Hematopoietic multipotent progenitor cell treated with erythropoietin and hydrocortisone succinate and interleukin-3 and kit ligand, for 6 days (in vitro differentiated cells): Measurements from ENCODE around the gene ADAMTS3.

Source experiments
- DNase-seq: peaks from one replicate; pipeline ENCODE4 v3.0.0-alpha.2; 2015

The ADAMTS3 gene

DNA sequence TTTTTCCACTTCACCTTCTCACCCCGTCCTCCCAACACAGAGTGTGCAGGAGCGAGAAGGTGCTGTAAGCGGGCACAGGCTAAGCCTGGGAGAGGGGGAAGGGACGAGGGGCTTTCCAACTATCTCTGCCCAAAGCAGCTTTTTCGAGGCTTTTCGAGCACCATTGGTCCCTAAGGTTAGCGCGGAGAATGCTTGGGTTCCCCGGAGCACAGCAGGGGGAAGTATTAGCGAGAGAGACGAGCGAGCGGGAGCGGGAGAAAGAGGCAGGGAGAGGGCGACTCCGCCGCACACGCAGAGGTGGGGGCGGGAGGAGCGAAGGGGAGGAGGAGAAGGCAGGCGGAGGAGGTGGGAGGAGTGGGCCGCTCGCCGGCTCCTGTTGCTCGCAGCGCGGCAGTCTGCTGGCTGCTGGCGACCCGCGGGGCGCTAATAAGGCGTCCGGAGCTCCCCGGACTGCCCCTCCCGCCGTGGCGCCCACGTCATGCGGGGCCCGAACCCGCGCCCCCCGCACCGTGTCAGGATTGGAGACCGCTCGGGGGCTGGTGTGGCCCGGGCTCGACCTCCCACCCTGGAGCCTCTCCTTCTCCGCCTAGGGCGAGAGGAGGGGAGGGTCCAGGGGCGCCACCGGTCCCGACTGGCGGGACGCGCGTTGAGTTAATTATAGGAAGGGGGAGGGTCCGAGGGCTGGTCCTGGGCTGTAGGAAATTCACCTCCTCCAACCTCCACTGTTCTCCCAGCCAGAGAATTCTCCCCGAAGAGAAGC lies at the start of gene ADAMTS3:
Gene ADAMTS3 (minus strand): TSS at position 263 of the 760 bp plus-strand sequence. CDS start 459 bp downstream, outside the sequence.
- peak; percentile 88 for DNase-seq

DNA sequence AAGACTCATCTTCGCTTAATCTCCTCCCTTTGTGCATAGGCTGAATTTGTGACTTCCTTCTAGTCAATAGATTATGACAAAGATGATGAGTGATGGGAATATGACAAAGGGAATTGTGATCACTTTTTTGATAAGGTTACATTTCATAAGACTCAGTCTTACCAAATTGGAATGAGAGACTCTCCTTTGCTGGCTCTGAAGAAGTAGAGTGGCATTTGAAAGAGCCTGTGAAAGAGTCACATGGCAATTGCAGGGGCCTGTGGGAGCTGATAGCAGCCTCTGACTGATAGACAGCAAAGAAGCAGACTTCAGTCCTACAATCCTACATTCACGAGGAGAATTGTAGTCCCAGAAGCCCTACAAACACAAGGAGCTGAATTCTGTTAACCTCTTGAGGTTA lies 44.9 kb upstream of the ADAMTS3 start:
- DNase-seq: no peak

DNA sequence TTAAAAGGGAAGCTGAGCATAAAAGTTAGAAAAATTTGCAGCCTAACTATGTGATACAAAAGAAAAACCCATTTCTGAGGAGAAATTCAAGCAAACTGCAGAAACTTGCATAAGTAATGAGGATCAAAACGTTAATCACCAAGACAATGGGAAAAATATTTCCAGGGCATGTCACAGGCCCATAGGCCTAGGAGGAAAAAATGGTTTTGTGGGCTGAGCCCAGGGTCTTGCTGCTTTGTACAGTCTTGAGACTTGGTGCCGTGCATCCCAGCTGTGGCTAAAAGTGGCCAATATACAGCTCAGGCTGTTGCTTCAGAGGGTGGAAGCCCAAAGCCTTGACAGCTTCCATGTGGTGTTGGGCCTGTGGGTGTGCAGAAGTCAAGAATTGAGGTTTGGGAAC lies 37.7 kb upstream of the ADAMTS3 start:
- no peak for DNase-seq

DNA sequence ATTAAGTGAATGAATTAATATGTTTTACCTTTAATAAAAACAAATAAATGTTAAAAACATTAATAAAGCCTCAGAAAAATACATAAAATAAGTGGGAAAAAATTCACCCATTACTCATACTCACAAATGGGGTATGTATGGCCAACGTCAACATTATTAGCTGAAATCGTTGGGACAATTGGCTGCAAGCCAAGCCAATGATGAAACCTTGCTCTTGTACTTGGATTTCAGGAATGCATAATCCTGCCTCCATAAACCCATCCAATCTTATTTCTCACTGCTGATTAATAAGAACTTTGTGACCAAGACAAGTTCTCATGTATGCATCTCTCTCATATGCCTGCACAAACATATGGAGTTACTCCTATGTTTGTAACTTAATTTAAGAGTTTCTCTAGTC lies 35.3 kb upstream of the ADAMTS3 start:
- DNase-seq: no peak

DNA sequence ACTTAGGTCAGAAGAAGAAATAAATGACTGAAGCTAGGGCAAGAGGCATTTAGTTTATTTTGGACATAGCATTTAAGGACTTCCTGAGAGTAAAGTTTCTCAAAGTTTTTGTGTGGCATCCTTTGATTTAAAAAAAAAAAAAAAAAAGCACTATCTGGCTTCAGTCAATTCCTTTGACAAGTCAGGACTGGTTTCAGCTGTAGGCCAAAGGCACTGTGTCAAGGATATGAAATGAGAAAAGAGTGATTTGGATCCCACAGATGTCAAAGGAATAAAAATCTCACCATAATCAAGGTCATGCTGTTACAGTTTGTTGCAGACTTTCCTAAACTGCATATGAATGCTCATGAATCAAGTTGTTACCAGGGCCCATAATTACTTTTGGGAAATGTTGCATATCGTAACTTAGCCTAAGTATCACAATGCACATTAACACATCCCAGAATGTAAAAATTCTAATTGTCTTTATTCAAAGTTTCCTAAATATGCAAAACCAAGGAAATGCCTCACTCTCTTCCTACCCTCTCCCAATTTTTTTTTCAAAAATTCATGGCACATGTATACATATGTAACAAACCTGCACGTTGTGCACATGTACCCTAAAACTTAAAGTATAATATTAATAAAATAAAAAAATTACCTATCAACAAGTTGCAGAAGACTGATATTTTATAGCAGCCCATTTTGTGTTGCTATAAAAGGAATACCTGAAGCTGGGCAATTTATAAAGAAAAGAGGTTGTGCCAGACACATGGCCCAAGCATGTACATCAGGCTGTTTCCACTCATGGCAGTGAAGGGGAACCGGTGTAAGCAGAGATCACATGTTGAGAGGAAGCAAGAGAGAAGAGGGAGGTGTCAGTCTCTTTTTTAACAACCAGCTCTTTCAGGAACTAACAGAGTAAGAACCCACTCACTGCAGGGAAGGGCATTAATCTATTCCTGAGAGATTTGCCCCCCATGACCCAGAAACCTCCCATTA lies 33.7 kb upstream of the ADAMTS3 start:
- DNase-seq: no peak

DNA sequence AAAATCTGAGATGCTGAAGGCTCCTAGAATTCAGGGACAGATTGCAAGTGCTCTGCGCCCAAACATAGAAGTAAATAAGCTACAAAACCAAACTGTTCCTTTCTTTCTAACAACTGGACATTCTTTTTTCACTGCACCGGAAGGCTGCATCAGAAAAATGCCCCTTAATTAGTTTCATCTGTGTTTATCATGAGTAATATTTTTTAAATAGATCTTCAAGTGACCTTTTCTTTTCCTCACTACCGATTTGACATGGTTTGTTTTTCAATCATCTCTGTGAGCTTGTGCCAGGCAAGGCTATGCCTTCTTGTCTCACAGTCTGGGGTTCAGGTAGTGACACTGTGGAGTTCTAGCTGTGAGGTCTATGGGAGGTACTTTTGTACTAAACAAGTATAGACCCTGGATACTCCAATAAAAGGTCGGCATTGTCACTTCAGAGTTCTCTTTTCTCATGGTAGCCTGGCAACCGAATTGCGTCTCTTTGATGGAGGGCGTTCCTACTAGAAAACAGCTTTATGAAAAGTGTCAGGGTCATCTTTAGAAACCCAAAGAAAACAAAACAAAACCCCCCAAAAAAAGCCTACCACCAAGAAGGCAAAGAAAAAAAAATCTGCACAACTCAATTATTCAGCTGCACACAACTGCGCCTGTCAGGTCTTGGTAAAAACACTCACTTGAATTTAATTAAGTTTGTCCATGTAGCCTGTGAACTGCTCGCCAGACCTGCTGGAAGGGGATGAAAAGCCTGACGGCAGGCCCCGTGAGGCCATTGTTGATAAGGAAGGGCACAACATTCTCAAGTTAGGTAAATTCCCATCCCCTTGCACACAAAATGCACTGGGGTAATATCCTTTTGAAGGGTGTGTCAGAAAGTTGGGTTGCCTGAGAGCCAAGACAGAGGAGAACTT lies 22.8 kb upstream of the ADAMTS3 start:
- no peak for DNase-seq

DNA sequence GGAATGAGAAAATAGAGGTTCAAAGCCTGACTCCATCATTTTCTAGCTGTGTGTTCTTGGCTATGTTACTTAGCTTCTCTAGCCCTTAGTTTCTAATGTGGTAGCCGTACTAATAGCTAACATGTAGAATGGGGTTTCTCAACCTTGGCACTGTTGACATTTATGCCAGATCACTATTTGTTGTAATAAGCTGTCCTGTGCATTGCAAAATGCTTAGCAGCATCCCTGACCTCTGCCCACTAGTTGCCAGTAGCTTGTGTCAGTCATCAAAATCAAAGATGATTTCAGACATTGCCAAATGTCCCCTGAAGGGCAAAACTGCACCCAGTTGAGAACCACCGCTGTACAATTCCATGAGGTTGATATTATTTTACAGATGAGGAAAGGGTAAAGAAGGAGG lies 18.3 kb upstream of the ADAMTS3 start:
- DNase-seq: no peak

DNA sequence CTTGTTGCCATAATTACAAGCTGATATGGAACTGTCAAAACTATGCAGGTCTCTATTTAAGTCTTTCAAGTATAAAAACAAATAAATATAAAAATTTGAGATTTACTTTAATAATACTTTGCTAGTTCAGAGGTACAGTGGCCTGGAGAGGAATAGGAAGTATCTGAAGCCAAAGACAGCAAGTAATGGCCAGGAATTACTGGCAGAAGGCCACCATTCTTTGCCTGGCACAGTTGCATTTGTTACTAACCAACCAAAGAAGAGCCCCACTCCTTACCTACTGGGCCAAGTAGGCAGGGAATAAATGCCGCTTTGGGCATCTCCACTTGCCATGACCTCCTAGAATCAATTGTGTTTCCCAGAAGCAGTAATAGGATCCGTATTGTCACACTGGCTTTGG lies 13.8 kb upstream of the ADAMTS3 start:
- no peak for DNase-seq

DNA sequence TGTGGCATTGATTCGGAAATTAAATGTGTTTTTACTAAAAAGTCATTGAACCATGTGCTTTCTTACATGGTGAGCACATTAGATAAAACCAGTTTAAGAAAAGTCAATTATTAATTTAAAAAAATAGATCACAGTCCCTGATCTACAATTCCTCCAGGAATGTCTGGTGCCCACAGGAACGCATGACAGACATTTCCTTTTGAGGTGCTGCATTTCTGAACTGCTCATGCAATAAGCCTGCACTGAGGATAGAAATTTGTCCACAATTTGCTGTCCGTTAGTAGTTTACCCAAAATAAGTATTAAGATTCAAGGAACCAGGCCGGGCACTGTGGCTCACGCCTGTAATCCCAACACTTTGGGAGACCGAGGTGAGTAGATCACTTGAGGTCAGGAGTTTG lies 8.2 kb upstream of the ADAMTS3 start:
- DNase-seq: no peak

DNA sequence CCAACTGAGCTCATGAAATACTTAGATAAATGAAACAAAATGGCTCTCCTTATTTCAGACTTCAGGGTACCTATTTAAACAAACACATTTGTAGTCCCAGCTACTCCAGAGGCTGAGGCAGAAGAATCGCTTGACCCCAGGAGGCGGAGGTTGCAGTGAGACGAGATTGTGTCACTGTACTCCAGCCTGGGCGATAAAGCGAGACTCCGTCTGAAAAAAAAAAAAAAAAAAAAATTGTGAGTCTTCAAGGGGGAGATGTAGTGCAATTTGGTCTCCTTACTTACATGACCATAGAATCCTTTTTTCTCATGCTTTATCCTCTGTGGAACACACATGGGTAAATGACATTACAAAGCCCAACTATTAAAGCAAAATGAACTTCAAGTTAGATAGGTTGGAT lies 2.3 kb upstream of the ADAMTS3 start:
- DNase-seq: no peak

DNA sequence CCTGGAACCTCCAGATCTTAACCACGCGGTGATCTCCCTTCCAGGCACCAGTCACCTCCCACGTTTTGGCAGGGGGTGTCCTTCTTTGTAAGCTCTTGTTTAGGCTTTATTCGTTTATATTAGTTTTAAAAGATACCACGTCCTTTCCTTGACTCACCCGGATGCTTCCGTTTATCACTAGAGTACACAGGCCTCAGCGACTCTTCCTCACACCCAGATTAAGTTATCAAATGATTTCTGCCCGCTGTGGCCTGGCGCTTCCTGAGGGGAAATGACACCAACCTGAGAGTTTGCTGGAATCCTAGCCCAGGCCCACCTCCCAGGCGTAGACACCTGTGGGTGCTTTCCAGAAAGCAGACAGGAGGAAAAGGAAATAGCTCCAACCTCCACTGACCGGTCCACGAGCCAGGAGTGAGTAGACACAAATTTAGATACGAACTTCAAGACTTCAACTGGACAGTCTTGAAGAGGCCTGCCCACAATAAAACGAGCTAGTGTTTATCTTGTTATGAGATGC lies 756 bp upstream of the ADAMTS3 start:
- DNase-seq: peak; percentile 89

DNA sequence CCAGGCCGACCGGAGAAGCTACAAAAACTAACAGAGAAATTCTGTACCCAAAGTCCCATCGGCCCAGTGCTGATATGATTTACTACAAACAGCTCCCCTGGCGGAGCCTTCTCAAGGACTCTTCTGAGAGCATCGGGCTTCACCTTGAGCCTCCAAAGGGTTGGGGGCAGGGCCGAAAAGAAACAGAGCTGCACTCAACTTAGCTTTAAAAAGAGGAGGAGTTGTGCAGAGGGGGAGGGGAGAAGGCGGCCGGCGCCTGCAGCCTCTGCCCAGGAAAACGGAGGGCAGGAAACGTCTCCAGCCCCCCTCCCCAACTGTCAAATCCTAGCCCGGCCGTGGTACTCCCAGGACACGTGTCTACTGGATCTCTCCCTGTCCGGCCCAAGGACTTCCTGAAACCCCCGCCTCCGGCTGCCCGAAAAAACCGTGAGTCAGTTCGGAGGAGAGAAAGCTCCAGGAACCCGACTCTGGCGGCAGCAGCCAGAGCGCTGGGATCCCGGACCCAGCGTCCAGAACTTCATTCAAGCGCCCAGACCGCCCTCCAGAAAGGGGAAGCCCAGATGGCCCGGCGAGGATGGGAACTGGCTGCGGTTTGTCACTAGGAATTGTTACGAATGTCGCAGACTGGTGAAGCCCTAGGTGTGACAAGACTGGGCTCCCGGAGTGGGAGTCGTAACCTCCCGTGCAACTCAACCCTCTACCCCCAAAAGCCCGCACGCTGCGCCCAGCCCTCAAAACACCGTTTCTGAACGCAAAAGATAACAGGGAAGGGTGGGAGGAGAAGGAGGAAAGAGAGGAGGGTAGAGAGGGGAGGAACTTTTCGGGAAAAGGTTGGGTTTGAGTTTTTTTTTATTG lies 973 bp downstream of the ADAMTS3 start:
- peak; percentile 97 for DNase-seq

DNA sequence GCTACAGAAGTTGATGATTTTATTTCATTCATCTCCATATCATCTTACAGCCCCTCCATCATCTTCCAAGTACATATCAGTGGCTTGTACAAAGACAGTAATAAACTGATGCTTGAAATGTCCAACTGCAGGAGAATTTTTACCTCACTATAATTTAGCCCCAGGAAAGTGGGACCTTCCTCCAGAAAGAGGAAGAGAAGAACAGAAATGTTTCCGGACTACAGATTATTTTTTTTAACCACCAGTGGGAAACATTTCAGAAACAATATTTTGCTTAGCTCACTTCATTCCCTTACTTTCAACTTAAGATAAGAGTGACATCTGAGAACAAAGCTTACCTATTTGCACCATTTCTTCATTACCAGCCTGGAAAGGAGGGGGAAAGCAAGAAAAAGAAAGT lies 2.0 kb downstream of the ADAMTS3 start:
- peak; percentile 15 for DNase-seq

DNA sequence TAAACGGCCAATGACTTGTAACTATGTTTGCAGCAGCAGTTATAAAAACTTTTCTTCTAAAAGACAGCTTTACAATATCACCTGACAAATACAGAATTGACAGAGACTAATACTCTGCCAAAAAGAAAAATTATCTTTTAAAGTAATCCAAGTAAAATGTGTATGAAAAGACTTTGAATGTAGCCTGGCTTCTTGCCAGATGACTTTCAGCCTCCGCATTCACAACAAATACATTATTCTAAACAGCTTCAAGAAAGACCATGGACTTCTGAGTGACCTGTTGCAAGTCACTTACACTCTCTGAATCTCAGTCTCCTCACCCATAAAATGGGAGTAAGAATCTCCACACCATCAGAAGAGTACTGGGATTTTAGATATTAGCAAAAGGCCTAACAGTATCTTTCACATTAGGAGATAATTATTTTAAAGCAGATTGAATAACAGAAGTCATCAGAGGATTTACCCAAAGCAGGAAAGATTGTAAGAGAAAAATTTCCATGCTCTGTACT lies 2.5 kb downstream of the ADAMTS3 start:
- DNase-seq: no peak

DNA sequence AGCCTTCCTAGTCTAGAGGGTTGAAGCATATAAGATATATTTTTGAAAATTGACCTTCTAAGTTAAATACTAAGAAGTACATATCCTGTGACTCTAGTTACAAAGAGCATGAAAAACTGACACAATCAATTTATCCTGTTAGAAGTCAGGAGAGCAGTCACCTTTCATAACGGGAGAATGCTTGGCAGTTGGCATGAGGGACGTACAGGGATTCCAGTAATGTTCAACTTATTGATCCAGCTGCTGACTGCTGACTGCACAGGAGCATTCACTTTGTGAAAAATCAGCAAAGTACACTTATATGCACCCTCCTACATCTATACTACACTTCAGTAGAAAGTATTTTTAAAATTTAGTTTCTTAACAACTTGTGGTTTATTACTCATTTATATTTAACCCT lies 4.2 kb downstream of the ADAMTS3 start:
- DNase-seq: no peak

DNA sequence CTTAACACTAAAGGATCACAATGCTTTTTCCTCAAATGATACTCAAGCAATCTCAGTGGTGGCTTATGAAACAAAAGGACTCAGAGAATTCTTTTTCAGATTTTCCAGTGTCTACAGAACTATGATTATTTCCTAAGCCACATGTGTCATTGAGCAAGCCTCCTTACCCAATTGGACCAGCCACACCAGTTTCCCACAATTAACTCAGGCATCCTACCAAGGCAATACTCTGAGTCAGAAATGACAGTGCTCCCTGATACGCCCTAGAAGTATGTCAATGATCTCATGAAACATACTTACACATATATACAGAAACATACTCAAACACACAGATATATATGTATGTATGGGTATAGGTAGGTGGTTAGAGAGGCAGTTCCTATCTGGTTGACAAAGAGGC lies 4.8 kb downstream of the ADAMTS3 start:
- no peak for DNase-seq

DNA sequence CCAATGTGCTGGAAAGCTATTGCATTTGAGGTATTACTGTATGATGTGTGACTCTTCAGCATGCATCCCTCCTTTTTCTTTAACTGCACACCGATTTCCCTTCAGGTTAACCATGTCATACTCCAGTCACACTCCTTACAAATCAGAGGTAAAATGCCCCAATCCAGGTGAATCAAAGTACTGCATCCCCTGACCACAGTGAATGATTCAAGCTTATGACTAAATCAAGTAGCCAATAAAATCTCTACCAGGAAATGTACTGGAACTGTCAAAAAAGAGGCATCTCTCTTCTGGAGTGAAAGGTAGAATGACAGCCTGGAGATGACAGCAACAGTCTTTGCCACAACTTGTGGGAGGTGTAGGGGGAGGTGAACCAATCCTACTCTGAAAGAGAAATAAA lies 10.4 kb downstream of the ADAMTS3 start:
- DNase-seq: no peak

DNA sequence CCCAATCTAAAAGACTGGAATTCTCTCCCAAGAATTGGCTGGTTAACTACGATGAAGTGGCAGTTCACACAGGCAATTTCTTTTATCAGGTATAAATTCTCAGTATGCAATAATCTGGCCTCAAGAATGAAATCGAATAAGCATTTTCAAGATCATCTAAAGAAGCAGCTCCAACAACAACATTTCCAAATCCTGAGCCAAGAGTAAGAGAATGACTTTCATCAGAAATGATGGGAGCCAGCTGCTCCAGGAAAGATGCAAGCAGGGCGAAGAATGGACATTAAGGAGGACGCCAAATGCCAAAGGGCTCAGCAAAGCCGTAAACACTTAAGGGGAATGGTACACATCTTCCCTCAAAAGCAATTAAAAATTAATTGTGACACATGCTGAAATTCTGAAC lies 12.0 kb downstream of the ADAMTS3 start:
- DNase-seq: no peak

DNA sequence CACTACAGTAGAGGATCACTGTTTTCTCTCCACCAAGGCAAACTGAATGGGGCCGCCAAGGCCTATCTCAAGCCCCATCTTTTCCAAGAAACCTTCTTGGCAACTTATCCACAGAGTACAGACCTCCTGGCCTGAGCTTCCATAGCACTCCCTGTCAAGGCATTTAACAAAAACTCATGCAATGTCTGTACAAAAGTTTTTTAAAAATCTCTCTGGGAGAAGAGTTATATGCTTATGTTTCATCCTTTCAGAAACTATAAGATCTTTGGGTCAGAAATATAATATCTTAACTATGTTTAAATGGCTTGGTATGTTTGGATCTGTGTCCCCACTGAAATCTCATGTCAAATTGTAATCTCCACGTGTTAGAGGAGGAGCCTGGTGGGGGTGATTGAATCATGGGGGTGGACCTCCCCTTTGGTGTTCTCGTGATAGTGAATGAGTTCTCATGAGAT lies 13.6 kb downstream of the ADAMTS3 start:
- DNase-seq: peak; percentile 69

DNA sequence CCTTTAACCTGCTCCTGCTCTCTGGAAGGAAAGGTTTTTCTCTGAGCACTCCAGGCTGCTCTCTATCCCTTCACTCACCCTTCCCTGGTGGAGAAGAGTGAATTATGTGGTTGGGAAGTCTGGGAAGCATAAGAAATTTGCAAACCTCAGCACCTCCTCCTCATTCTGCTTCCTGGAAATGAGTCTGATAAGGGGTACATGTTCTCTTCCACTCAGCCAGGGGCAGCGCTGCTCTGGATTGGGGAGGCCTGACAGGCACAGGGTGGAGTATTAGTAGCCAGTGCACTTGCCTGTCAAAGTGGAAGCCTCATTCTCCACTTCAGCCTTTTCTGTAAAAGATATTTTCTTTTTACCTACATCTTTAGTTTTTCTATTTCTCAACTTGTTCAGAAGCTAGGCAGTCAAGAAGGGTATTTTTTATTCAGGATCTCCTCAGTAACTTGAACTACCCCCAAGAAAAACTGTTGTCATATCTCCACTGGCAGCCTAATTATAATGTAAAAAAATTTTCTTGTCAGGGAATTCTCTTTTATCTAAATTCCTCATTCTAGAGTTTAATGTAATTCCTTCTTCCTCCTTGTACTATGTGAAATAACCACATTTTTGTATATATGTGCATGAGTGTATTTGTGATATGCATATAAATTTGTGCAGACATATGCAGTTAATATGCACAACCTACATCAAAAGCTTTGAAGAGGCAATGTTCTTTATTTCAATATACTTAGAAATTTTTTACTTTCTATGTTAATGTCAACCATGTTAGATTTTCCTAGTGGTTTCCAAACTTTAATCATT lies 15.3 kb downstream of the ADAMTS3 start:
- peak; percentile 59 for DNase-seq

DNA sequence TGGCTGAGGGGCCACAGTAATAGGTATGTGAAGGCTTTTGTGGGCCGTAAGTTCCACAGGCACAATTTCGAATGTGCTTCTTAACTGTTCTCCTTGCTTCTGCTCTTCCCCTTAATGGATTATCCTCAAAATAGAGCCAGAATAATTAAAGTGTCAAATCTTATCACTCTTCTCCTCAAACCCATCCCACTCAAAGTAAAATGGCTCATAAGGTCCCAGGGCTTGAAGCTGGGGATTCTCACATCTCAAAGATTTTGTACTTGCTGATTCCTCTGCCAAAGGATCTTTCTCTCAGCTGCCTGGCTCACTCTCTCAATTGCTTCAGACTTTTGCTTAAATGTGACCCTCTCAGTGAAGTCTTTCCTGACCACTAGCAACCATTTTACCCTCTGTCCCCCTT lies 16.6 kb downstream of the ADAMTS3 start:
- no peak for DNase-seq
